Prostate gland (tissue), 2 donors: ENCODE results near the gene GNA12.

ENCODE experiments used
- POLR2A ChIP-seq: fragments of 450-650 bp; IDR thresholded peaks from one replicate; pipeline ENCODE4 v1.6.1; 2016; ENCODE audit warnings: antibody characterized with exemption, mild to moderate bottlenecking
- POLR2AphosphoS5 ChIP-seq: sonication (generic); formaldehyde crosslinking; IDR thresholded peaks from one replicate; pipeline ENCODE4 v1.6.1; 2017; ENCODE audit warnings: antibody characterized with exemption
- TF ChIP-seq, protein P1 (sequence below), 4 experiments: fragments of 200-600 bp in 2 of 4; fragments of 450-650 bp in 2 of 4; sonication (generic) in 2 of 4; IDR thresholded peaks; 1 replicate in 3 of 4; 2 replicates in 1 of 4; pipeline ENCODE4 v1.5.1; 2016 to 2019; ENCODE audit warnings: antibody characterized with exemption in 4 of 4, mild to moderate bottlenecking in 2 of 4, moderate library complexity in 2 of 4

DNA sequence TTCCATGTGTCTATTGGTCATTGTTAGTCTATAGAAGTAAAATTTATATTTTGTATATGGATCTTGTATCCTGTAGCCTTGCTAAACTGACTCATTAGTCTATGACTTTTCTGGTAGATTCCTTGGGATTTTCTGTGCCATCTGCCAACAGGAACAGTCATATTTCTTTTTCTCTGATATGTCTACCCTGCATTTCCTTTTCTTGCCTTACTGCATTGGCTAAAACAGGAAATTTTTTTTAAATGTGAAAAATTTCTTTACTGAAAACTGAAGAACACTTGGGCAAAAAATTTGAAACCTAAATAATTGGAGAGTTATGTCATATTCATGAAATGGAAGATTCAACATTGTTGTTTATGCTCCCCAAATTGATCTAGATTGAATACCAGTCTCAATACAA lies 88.6 kb downstream of the GNA12 start:
- TF ChIP-seq, protein P1, sequence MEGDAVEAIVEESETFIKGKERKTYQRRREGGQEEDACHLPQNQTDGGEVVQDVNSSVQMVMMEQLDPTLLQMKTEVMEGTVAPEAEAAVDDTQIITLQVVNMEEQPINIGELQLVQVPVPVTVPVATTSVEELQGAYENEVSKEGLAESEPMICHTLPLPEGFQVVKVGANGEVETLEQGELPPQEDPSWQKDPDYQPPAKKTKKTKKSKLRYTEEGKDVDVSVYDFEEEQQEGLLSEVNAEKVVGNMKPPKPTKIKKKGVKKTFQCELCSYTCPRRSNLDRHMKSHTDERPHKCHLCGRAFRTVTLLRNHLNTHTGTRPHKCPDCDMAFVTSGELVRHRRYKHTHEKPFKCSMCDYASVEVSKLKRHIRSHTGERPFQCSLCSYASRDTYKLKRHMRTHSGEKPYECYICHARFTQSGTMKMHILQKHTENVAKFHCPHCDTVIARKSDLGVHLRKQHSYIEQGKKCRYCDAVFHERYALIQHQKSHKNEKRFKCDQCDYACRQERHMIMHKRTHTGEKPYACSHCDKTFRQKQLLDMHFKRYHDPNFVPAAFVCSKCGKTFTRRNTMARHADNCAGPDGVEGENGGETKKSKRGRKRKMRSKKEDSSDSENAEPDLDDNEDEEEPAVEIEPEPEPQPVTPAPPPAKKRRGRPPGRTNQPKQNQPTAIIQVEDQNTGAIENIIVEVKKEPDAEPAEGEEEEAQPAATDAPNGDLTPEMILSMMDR (IDR thresholded peaks at IDR 0.05): no peak
- no peak for TF ChIP-seq POLR2A
- no peak for TF ChIP-seq POLR2AphosphoS5
